HepG2 (cell line): Measurements from ENCODE around the gene FAM229B. TPM values are rescaled to one million over a fixed set of nuclear protein-coding genes. Genes with fewer than 3 reads are reported as not detected.
A peak's percentile ranks its signal among the peaks of the same experiment; 100 is the strongest.

ENCODE experiments used
- ARNTL ChIP-seq: sonication (generic); formaldehyde crosslinking; IDR thresholded peaks from 2 replicates; pipeline ENCODE4 v1.4.0; 2020; ENCODE audit warnings: mild to moderate bottlenecking, missing genetic modification reagents
- DNMT1 ChIP-seq: sonication (generic); formaldehyde crosslinking; IDR thresholded peaks from 2 replicates; pipeline ENCODE4 v1.5.1; 2020; ENCODE audit warnings: mild to moderate bottlenecking, missing genetic modification reagents
- GATA4 ChIP-seq: sonication (generic); IDR thresholded peaks from 2 replicates; pipeline ENCODE4 v1.6.1; 2016; ENCODE audit warnings: antibody characterized with exemption, low read depth, borderline replicate concordance
- HDAC2 ChIP-seq: sonication (generic); formaldehyde crosslinking; IDR thresholded peaks from 2 replicates; pipeline ENCODE4 v1.4.0; 2020; ENCODE audit warnings: missing genetic modification reagents
- KAT2B ChIP-seq: fragments of 150-350 bp; IDR thresholded peaks from 2 replicates; pipeline ENCODE4 v1.6.1; 2014; ENCODE audit warnings: low read depth, low read length, borderline replicate concordance
- KMT2A ChIP-seq: sonication (generic); formaldehyde crosslinking; IDR thresholded peaks from 2 replicates; pipeline ENCODE4 v1.4.0; 2020; ENCODE audit warnings: missing genetic modification reagents
- MTF2 ChIP-seq: sonication (generic); formaldehyde crosslinking; IDR thresholded peaks from 2 replicates; pipeline ENCODE4 v1.5.0; 2020; ENCODE audit warnings: missing genetic modification reagents, borderline replicate concordance
- NCOA1 ChIP-seq: sonication (generic); formaldehyde crosslinking; IDR thresholded peaks from 2 replicates; pipeline ENCODE4 v1.9.0; 2021; ENCODE audit warnings: missing genetic modification reagents
- NFE2L1 ChIP-seq: sonication (generic); formaldehyde crosslinking; IDR thresholded peaks from 2 replicates; pipeline ENCODE4 v1.4.0; 2020; ENCODE audit warnings: missing genetic modification reagents, mild to moderate bottlenecking, borderline replicate concordance
- NFKB2 ChIP-seq: sonication (generic); formaldehyde crosslinking; IDR thresholded peaks from 2 replicates; pipeline ENCODE4 v1.4.0; 2020; ENCODE audit warnings: missing genetic modification reagents, borderline replicate concordance
- PAWR ChIP-seq: sonication (generic); formaldehyde crosslinking; IDR thresholded peaks from 2 replicates; pipeline ENCODE4 v1.4.0; 2020; ENCODE audit warnings: missing genetic modification reagents, mild to moderate bottlenecking, borderline replicate concordance
- PAX8 ChIP-seq: sonication (generic); formaldehyde crosslinking; IDR thresholded peaks from 2 replicates; pipeline ENCODE4 v1.8.0; 2022; ENCODE audit warnings: mild to moderate bottlenecking, missing genetic modification reagents, borderline replicate concordance
- POLR2A ChIP-seq, 2 experiments: IDR thresholded peaks; 2 replicates each; pipeline ENCODE4 v1.6.1; 2011; ENCODE audit warnings: low read depth in 2 of 2, low read length in 2 of 2, mild to moderate bottlenecking in 1 of 2, moderate library complexity in 1 of 2; ENCODE audit not compliant: insufficient read depth in 1 of 2
- RFX3 ChIP-seq: IDR thresholded peaks from 2 replicates; pipeline ENCODE4 v1.6.1; 2016; ENCODE audit warnings: missing biosample characterization, missing genetic modification reagents
- RXRB ChIP-seq: IDR thresholded peaks from 2 replicates; pipeline ENCODE4 v1.6.1; 2016; ENCODE audit warnings: borderline replicate concordance, missing genetic modification reagents, missing compliant biosample characterization
- ZNF496 ChIP-seq: sonication (generic); formaldehyde crosslinking; IDR thresholded peaks from 2 replicates; pipeline ENCODE4 v1.8.1; 2023; ENCODE audit warnings: mild to moderate bottlenecking, moderate library complexity, missing genetic modification reagents; ENCODE audit not compliant: insufficient replicate concordance
- ZNF569 ChIP-seq: sonication (generic); formaldehyde crosslinking; IDR thresholded peaks from 2 replicates; pipeline ENCODE4 v1.5.0; 2020; ENCODE audit warnings: mild to moderate bottlenecking, missing genetic modification reagents, moderate library complexity, borderline replicate concordance
- ZNF598 ChIP-seq: sonication (generic); formaldehyde crosslinking; IDR thresholded peaks from 2 replicates; pipeline ENCODE4 v1.5.1; 2020; ENCODE audit warnings: mild to moderate bottlenecking, missing genetic modification reagents, borderline replicate concordance
- ZNF652 ChIP-seq: IDR thresholded peaks from 2 replicates; pipeline ENCODE4 v1.6.1; 2016; ENCODE audit warnings: low read depth, borderline replicate concordance
- ZNF747 ChIP-seq: sonication (generic); formaldehyde crosslinking; IDR thresholded peaks from 2 replicates; pipeline ENCODE4 v1.8.1; 2023; ENCODE audit warnings: missing genetic modification reagents, mild to moderate bottlenecking, borderline replicate concordance
- ZNF879 ChIP-seq: sonication (generic); formaldehyde crosslinking; IDR thresholded peaks from 2 replicates; pipeline ENCODE4 v1.8.1; 2023; ENCODE audit warnings: missing genetic modification reagents
- polyA plus RNA-seq, 8 experiments: library from polyadenylated mRNA; depleted of rRNA in 3 of 8; stranded (reverse) in 7 of 8; unstranded in 1 of 8; fragments of >200 nt; fragmentation: Illumina TruSeq in 4 of 8; extraction: Trizol in 4 of 8; gene quantifications; 2 replicates each; pipeline versions ENCODE4 v1.2.1 to v1.2.3, GENCODE V29; 2011 to 2016; ENCODE audit warnings: low read depth in 4 of 8, missing spikeins in 1 of 8, mixed read lengths in 1 of 8; ENCODE audit not compliant: insufficient read depth in 1 of 8
- total RNA-seq, 5 experiments: library from RNA; depleted of rRNA; stranded (reverse); fragments of >200 nt; fragmentation: Illumina TruSeq; extraction: Trizol; gene quantifications; 2 replicates each; pipeline ENCODE4 v1.2.3, GENCODE V29; 2016; ENCODE audit warnings: low read depth in 1 of 5
- TF ChIP-seq, protein P1 (sequence below), 2 experiments: IDR thresholded peaks; 2 replicates each; pipeline ENCODE4 v1.6.1; 2011 to 2012; ENCODE audit warnings: low read length in 2 of 2, borderline replicate concordance in 1 of 2, low read depth in 1 of 2, mild to moderate bottlenecking in 1 of 2, moderate library complexity in 1 of 2
- TF ChIP-seq, protein P2 (sequence below): sonication (generic); formaldehyde crosslinking; IDR thresholded peaks from 2 replicates; pipeline ENCODE4 v1.4.0; 2020; ENCODE audit warnings: missing genetic modification reagents

FAM229B gene
- total and polyA plus RNA-seq, 2 of the 13 experiments (the other 11 are each of a cell fraction or from before 2014, with no cell fraction given) = 11.3 to 19.5 TPM

DNA sequence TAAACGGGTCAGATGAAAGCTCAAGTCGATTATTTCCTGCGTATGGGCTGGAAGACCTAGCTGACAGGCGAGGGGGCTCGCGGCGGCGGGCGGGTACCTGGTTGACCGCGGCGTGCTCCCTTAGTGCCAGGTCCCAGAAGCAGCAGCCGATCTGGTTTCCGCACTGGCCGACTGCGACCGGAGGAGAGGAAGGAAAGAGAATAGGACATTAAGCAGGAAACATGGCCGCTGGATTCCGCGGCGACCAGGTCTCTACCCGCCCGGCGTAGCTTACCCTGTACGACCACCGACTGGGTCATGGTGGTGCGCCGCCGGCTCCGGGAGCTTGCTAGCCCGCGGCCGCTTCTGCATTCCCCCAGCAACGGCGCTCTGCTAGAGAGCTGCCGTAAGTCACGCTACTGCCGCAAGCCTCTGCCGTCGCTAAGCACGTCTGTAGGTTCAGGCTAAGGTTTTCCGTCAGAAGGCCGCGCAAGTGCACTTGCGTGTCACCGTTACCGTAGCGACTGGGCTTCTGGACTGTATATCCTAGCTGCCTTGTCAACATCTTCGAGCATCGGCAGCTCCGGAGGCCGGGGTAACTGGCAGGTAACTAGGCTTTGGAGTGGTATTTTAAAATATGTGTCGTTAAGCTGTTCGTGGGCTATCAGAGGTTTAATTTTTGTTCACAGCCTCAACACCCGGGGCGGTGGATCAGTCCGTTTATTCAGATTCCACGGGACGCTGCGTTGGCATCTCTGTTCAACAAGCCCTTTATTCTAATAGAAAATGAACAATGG is at the start of gene FAM229B, which contains the start of gene TUBE1 (continued):
- no peak for TF ChIP-seq NFE2L1 (CRISPR knock-in tag)
- TF ChIP-seq ZNF598 = peak; percentile 94; the same call in 1 of the 2 replicates
- TF ChIP-seq NFKB2 (CRISPR knock-in tag) = peak; percentile 96; the same call in 1 of the 2 replicates
- peak; percentile 49; the same call in 1 of the 2 replicates for TF ChIP-seq RXRB
- no peak for TF ChIP-seq ARNTL (CRISPR knock-in tag)
- TF ChIP-seq, protein P1, sequence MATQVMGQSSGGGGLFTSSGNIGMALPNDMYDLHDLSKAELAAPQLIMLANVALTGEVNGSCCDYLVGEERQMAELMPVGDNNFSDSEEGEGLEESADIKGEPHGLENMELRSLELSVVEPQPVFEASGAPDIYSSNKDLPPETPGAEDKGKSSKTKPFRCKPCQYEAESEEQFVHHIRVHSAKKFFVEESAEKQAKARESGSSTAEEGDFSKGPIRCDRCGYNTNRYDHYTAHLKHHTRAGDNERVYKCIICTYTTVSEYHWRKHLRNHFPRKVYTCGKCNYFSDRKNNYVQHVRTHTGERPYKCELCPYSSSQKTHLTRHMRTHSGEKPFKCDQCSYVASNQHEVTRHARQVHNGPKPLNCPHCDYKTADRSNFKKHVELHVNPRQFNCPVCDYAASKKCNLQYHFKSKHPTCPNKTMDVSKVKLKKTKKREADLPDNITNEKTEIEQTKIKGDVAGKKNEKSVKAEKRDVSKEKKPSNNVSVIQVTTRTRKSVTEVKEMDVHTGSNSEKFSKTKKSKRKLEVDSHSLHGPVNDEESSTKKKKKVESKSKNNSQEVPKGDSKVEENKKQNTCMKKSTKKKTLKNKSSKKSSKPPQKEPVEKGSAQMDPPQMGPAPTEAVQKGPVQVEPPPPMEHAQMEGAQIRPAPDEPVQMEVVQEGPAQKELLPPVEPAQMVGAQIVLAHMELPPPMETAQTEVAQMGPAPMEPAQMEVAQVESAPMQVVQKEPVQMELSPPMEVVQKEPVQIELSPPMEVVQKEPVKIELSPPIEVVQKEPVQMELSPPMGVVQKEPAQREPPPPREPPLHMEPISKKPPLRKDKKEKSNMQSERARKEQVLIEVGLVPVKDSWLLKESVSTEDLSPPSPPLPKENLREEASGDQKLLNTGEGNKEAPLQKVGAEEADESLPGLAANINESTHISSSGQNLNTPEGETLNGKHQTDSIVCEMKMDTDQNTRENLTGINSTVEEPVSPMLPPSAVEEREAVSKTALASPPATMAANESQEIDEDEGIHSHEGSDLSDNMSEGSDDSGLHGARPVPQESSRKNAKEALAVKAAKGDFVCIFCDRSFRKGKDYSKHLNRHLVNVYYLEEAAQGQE (IDR thresholded peaks at IDR 0.05; ENCODE audit: borderline replicate concordance in 1 of 2, low read depth in 1 of 2, low read length in 2 of 2) = no peak
- TF ChIP-seq KAT2B = no peak; the same call in 1 of the 2 replicates
- TF ChIP-seq DNMT1 = peak; percentile 87; the same call in 1 of the 2 replicates
- TF ChIP-seq POLR2A (IDR thresholded peaks at IDR 0.05; ENCODE audit: insufficient read depth in 1 of 2, low read depth in 2 of 2, low read length in 2 of 2) = peak; percentile 74 to 95
- TF ChIP-seq, protein P2, sequence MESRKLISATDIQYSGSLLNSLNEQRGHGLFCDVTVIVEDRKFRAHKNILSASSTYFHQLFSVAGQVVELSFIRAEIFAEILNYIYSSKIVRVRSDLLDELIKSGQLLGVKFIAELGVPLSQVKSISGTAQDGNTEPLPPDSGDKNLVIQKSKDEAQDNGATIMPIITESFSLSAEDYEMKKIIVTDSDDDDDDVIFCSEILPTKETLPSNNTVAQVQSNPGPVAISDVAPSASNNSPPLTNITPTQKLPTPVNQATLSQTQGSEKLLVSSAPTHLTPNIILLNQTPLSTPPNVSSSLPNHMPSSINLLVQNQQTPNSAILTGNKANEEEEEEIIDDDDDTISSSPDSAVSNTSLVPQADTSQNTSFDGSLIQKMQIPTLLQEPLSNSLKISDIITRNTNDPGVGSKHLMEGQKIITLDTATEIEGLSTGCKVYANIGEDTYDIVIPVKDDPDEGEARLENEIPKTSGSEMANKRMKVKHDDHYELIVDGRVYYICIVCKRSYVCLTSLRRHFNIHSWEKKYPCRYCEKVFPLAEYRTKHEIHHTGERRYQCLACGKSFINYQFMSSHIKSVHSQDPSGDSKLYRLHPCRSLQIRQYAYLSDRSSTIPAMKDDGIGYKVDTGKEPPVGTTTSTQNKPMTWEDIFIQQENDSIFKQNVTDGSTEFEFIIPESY = no peak; the same call in 1 of the 2 replicates
- TF ChIP-seq PAWR (CRISPR knock-in tag) = no peak; the same call in 1 of the 2 replicates
- 0 out of 2 replicates have a peak, but pooled peaks have one; percentile 18 for TF ChIP-seq ZNF652 (CRISPR knock-in tag)
- TF ChIP-seq PAX8 (CRISPR knock-in tag) = no peak
- TF ChIP-seq GATA4 = 0 out of 2 replicates have a peak, but pooled peaks have one; percentile 67
- TF ChIP-seq KMT2A (CRISPR knock-in tag) = peak; percentile 93
- TF ChIP-seq MTF2 (CRISPR knock-in tag) = 0 out of 2 replicates have a peak, but pooled peaks have one; percentile 20
- TF ChIP-seq HDAC2 (CRISPR knock-in tag) = peak; percentile 73
- TF ChIP-seq ZNF879 = no peak; the same call in 1 of the 2 replicates
- 0 out of 2 replicates have a peak, but pooled peaks have one; percentile 75 for TF ChIP-seq ZNF747 (CRISPR knock-in tag)
- no peak for TF ChIP-seq ZNF496
- peak; percentile 67; the same call in 1 of the 2 replicates for TF ChIP-seq ZNF569 (CRISPR knock-in tag)
- peak; percentile 91 for TF ChIP-seq RFX3 (CRISPR knock-in tag)
- 0 out of 2 replicates have a peak, but pooled peaks have one; percentile 38 for TF ChIP-seq NCOA1 (CRISPR knock-in tag)
